Measurements from ENCODE around the gene MEIOSIN.

- TF ChIP-seq SMC3 (IDR thresholded peaks at IDR 0.05; ENCODE audit: low read depth, low read length) (no peak), CTCF (IDR thresholded peaks at IDR 0.05) (no peak)
These were observed 22.7 kb upstream of the MEIOSIN start for GRCh38 chr19:45710356-45711130.

All from SK-N-SH (cell line).